ENCODE results near the gene GAGE12F.
"Not testable (repeated sequence)": the region's sequence is repeated elsewhere in the genome, so short reads cannot be mapped to it uniquely, and the experiment has no call there.

- TF ChIP-seq CTCF, POLR2AphosphoS5, EP300 (IDR thresholded peaks at IDR 0.05): not testable (repeated sequence)
Observed at GRCh38 chrX:49598720-49599119, 38.1 kb downstream of the GAGE12F start, which contains the start of gene GAGE1.

Measured in gastroesophageal sphincter (tissue), 3 donors.